B cell (primary cell): ENCODE data around the gene GUCD1. TPM values are rescaled to one million over a fixed set of nuclear protein-coding genes. Genes with fewer than 3 reads are reported as not detected.

ENCODE experiments used
- ATAC-seq: fragments of 200-7000 bp; cut with Tn5 transposase; one replicate; pipeline ENCODE4 v1.10.0; 2021; ENCODE audit warnings: low read depth, mild to moderate bottlenecking, moderate number of reproducible peaks, moderate library complexity
- CTCF ChIA-PET: fragments of 350-600 bp; sonication (Branson Sonifier 250); formaldehyde crosslinking; loops from one replicate; lab custom pipeline; 2021; ENCODE audit warnings: antibody characterized with exemption, inconsistent platforms; lab: Charles Lee
- POLR2A ChIA-PET: fragments of 350-600 bp; sonication (Branson Sonifier 250); formaldehyde crosslinking; loops from one replicate; lab custom pipeline; 2021; ENCODE audit warnings: antibody characterized with exemption; lab: Charles Lee
- DNase-seq: peaks from one replicate; pipeline ENCODE4 v3.0.0; 2013
- H2AFZ ChIP-seq: 2 replicates; pipeline ENCODE4 v1.6.1; 2012; ENCODE audit warnings: mild to moderate bottlenecking, low read depth, low read length; ENCODE audit not compliant: insufficient read depth, poor library complexity, severe bottlenecking
- H3K27ac ChIP-seq, 2 donors: 1 replicate in 1 of 2; 2 replicates in 1 of 2; pipeline ENCODE4 v1.5.1; 2012 to 2013; ENCODE audit warnings: low read length in 2 of 2, mild to moderate bottlenecking in 2 of 2, moderate library complexity in 1 of 2
- H3K27me3 ChIP-seq, 4 experiments: fragments of 200-600 bp in 1 of 4; sonication (generic) in 1 of 4; replicated peaks in 1 of 4; 1 replicate in 2 of 4; 2 replicates in 2 of 4; pipeline versions ENCODE4 v1.6.1 to v1.7.0; 2013 to 2016; ENCODE audit warnings: low read length in 3 of 4, mild to moderate bottlenecking in 2 of 4, mixed read lengths in 1 of 4, moderate library complexity in 1 of 4; ENCODE audit not compliant: insufficient read depth in 4 of 4, control insufficient read depth in 3 of 4; ENCODE audit errors: control extremely low read depth in 1 of 4
- H3K36me3 ChIP-seq, 2 experiments: replicated peaks in 1 of 2; 1 replicate in 1 of 2; 2 replicates in 1 of 2; pipeline versions ENCODE4 v1.6.1 to v1.7.1; 2013; ENCODE audit warnings: low read length in 1 of 2; ENCODE audit not compliant: insufficient read depth in 2 of 2, control insufficient read depth in 1 of 2; ENCODE audit errors: control extremely low read depth in 1 of 2, extremely low read depth in 1 of 2
- H3K4me1 ChIP-seq, 2 donors: fragments of 200-600 bp in 1 of 2; sonication (generic) in 1 of 2; 1 replicate in 1 of 2; 2 replicates in 1 of 2; pipeline versions ENCODE4 v1.5.1 to v1.6.1; 2013 to 2017; ENCODE audit warnings: low read length in 2 of 2; ENCODE audit not compliant: control insufficient read depth in 2 of 2, insufficient read depth in 2 of 2
- H3K4me2 ChIP-seq: replicated peaks from 2 replicates; pipeline ENCODE3; 2012; ENCODE audit warnings: mild to moderate bottlenecking, low read depth, low read length; ENCODE audit not compliant: poor library complexity, severe bottlenecking
- H3K4me3 ChIP-seq, 5 experiments: fragments of 200-600 bp in 1 of 5; sonication (generic) in 1 of 5; 1 replicate in 3 of 5; 2 replicates in 2 of 5; pipeline versions ENCODE4 v1.5.1 to v1.7.0; 2011 to 2016; ENCODE audit warnings: low read length in 4 of 5, mild to moderate bottlenecking in 4 of 5, low read depth in 2 of 5, control low read depth in 1 of 5, moderate library complexity in 1 of 5; ENCODE audit not compliant: insufficient read depth in 1 of 5; ENCODE audit errors: control extremely low read depth in 1 of 5, extremely low read depth in 1 of 5
- H3K79me2 ChIP-seq: fragments of 200-600 bp; sonication (generic); one replicate; pipeline ENCODE4 v1.6.0; 2016; ENCODE audit warnings: low read length; ENCODE audit not compliant: control insufficient read depth, insufficient read depth
- H3K9ac ChIP-seq: fragments of 200-600 bp; sonication (generic); 2 replicates; pipeline ENCODE4 v1.6.1; 2017; ENCODE audit warnings: mild to moderate bottlenecking, low read length, moderate library complexity
- H3K9me3 ChIP-seq, 3 donors: one replicate each; pipeline versions ENCODE4 v1.6.1 to v1.7.1; 2013; ENCODE audit warnings: low read length in 2 of 3; ENCODE audit not compliant: control insufficient read depth in 2 of 3, insufficient read depth in 1 of 3; ENCODE audit errors: control extremely low read depth in 1 of 3
- H4K20me1 ChIP-seq: 2 replicates; pipeline ENCODE4 v1.6.0; 2012; ENCODE audit warnings: mild to moderate bottlenecking, low read length; ENCODE audit not compliant: insufficient read depth, control insufficient read depth, poor library complexity, severe bottlenecking
- H3K27ac Mint-ChIP-seq: one replicate; pipeline ENCODE4 v1.8.0; 2021; ENCODE audit warnings: mixed read lengths
- H3K27me3 Mint-ChIP-seq: one replicate; pipeline ENCODE4 v1.8.0; 2021; ENCODE audit warnings: mixed read lengths
- H3K4me1 Mint-ChIP-seq: one replicate; pipeline ENCODE4 v1.8.0; 2021; ENCODE audit warnings: mixed read lengths
- H3K4me3 Mint-ChIP-seq: one replicate; pipeline ENCODE4 v1.8.0; 2021; ENCODE audit warnings: mixed read lengths
- H3K9me3 Mint-ChIP-seq: one replicate; pipeline ENCODE4 v1.8.0; 2022; ENCODE audit warnings: mixed read lengths; ENCODE audit not compliant: insufficient read depth
- CTCF ChIP-seq: fragments of 200-600 bp; IDR thresholded peaks from one replicate; pipeline ENCODE4 v1.8.0; 2022; ENCODE audit warnings: antibody characterized with exemption, mild to moderate bottlenecking
- EZH2 ChIP-seq: IDR thresholded peaks from 2 replicates; pipeline ENCODE4 v1.6.1; 2012; ENCODE audit warnings: borderline replicate concordance, low read depth, mild to moderate bottlenecking, moderate library complexity, low read length; ENCODE audit not compliant: insufficient read depth, poor library complexity, severe bottlenecking
- WGBS: methylation state at CpG from one replicate; pipeline ENCODE4 v1.1.5; 2013; ENCODE audit warnings: missing lambda C conversion rate; ENCODE audit not compliant: insufficient coverage; 5-methylcytosine and 5-hydroxymethylcytosine counted together
- intact Hi-C: fragments of 100-400 bp; cut with micrococcal nuclease; formaldehyde crosslinking; loops from one replicate; pipeline ENCODE4 v1.10.0; 2022
- polyA plus RNA-seq: library from polyadenylated mRNA; depleted of rRNA; stranded (reverse); fragments of >200 nt; gene quantifications from 2 replicates; pipeline ENCODE4 v1.2.3, GENCODE V29; 2012
- total RNA-seq, 2 donors: library from RNA; stranded (reverse); fragments of 120-200 nt in 1 of 2; gene quantifications; 1 replicate in 1 of 2; 2 replicates in 1 of 2; pipeline versions ENCODE4 v1.2.3 to v1.2.4, GENCODE V29; 2013 to 2022

Gene GUCD1
- total and polyA plus RNA-seq, 2 donors (not counting 1 experiment from before 2014, with no cell fraction given) = 257 to 378 TPM

- H3K27ac ChIP-seq = peak overlapping the region in 1 of 2 donors; percentile 4
- POLR2A ChIA-PET = no interaction called here
- H3K4me3 ChIP-seq = no peak overlapping the region
- Mint-ChIP-seq H3K27me3 (no peaks in the 10 kb centered on the region), H3K4me1 (peaks cover 41% of the 10 kb centered on the region), H3K9me3 (no peaks in the 10 kb centered on the region), H3K4me3 (no peak overlapping the region), H3K27ac (peak overlapping the region; percentile 32)
- H3K9ac ChIP-seq = no peak overlapping the region
- CTCF ChIA-PET = interaction anchor here (0.7 to 2.0 kb wide), 2 partner anchors 15 to 38 kb away, joined by 3 to 5 read pairs; no protein-coding TSS in a partner anchor
- no peak for DNase-seq
- WGBS = 96% methylated on average over 2 of the region's 2 CpGs
- H3K27me3 ChIP-seq = no peaks in the 10 kb centered on the region
- H3K4me1 ChIP-seq = peaks cover 17 to 39% of the 10 kb centered on the region in 2 donors
- peaks cover 33% of the 10 kb centered on the region for H3K79me2 ChIP-seq
- no peaks in the 10 kb centered on the region for H3K9me3 ChIP-seq
- ATAC-seq = no peak
- H2AFZ ChIP-seq = no peak overlapping the region
- intact Hi-C loops = no loop called here
- peaks cover 0 to 75% of the 10 kb centered on the region in 2 experiments for H3K36me3 ChIP-seq
- TF ChIP-seq EZH2 (no peak), CTCF (no peak)
- peaks cover 70% of the 10 kb centered on the region for H4K20me1 ChIP-seq
- H3K4me2 ChIP-seq = no peak overlapping the region
Observed at GRCh38 chr22:24540470-24540869, 14.5 kb downstream of the GUCD1 start.

- no peaks in the 10 kb centered on the region for H3K27me3 ChIP-seq
- ATAC-seq (no peak), DNase-seq (no peak)
- H3K27me3 Mint-ChIP-seq = no peaks in the 10 kb centered on the region
- peaks cover 0 to 31% of the 10 kb centered on the region in 2 experiments for H3K36me3 ChIP-seq
- no peak overlapping the region for H2AFZ ChIP-seq
- peaks cover 0 to 7% of the 10 kb centered on the region in 2 donors for H3K4me1 ChIP-seq
- no peak overlapping the region for H3K4me3 ChIP-seq
- H3K4me1 Mint-ChIP-seq = peaks cover 17% of the 10 kb centered on the region
- POLR2A ChIA-PET = no interaction called here
- H3K27ac ChIP-seq = no peak overlapping the region
- H3K79me2 ChIP-seq = no peaks in the 10 kb centered on the region
- CTCF ChIA-PET = no interaction called here
- H3K9me3 Mint-ChIP-seq = no peaks in the 10 kb centered on the region
- intact Hi-C loops = no loop called here
- H3K27ac Mint-ChIP-seq = no peak overlapping the region
- no peak overlapping the region for H3K4me3 Mint-ChIP-seq
- peaks cover 26% of the 10 kb centered on the region for H4K20me1 ChIP-seq
- no peak for TF ChIP-seq CTCF
- no peak for TF ChIP-seq EZH2
- H3K9me3 ChIP-seq = no peaks in the 10 kb centered on the region
- no peak overlapping the region for H3K4me2 ChIP-seq
- 100% methylated on average over 2 of the region's 3 CpGs for WGBS
- H3K9ac ChIP-seq = no peak overlapping the region
Observed at GRCh38 chr22:24536089-24536488, 18.8 kb downstream of the GUCD1 start.
